HG02885 (cell line): Measurements from ENCODE around the gene SLC66A2.
"Not testable (repeated sequence)": the region's sequence is repeated elsewhere in the genome, so short reads cannot be mapped to it uniquely, and the experiment has no call there.

Source experiments
- ATAC-seq: cut with Tn5 transposase; IDR thresholded peaks from one replicate; pipeline ENCODE4 v1.9.1; 2021; ENCODE audit warnings: mild to moderate bottlenecking; ENCODE audit not compliant: unreplicated experiment, poor library complexity

Gene SLC66A2

GRCh38 chr18:79971986-79972385, 20.5 kb upstream of the SLC66A2 start:
- ATAC-seq, result no peak

DNA sequence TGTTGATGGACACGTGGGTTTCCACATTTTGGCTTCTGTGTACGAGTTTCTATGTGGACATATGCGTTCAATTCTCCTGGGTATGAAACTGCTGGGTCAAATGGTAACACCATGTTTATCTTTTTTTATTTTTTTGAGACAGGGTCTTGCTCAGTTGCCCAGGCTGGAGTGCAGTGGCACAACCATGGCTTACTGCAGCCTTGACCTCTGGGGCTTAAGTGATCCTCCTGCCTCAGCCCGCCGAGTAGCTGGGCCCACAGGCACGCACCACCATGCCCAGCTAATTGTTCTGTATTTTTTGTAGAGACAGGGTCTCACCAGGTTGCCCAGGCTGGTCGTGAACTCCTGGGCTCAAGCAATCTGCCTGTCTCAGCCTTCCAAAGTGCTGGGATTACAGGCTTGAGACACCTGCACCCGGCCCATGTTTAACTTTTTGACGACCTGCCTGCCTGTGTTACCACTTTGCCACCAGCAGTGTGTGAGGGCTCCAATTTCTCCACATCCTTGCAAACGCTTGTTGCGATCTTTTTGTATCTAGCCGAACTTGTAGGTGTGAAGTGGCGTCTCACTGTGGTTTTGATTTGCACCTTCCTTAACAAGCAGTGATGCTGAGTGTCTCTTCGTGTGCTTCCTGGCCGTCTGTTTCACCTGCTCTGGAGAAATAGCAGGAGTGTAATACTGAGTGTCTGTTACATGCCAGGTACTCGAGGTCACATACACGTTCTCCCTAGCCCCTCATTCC, 19.9 kb upstream of the SLC66A2 start:
- ATAC-seq, result no peak

- no peak for ATAC-seq
Observed at GRCh38 chr18:79970419-79971133, 19.1 kb upstream of the SLC66A2 start.

GRCh38 chr18:79965119-79965902, 13.9 kb upstream of the SLC66A2 start:
- no peak for ATAC-seq

GRCh38 chr18:79964330-79965118, 13.1 kb upstream of the SLC66A2 start, which contains the start of gene HSBP1L1:
Gene HSBP1L1, plus strand, starts transcription at chr18:79964643. Its CDS starts 93 bp downstream, at chr18:79964736.
- ATAC-seq, result peak; percentile 56

GRCh38 chr18:79963658-79964329, 12.3 kb upstream of the SLC66A2 start:
- no peak for ATAC-seq

DNA sequence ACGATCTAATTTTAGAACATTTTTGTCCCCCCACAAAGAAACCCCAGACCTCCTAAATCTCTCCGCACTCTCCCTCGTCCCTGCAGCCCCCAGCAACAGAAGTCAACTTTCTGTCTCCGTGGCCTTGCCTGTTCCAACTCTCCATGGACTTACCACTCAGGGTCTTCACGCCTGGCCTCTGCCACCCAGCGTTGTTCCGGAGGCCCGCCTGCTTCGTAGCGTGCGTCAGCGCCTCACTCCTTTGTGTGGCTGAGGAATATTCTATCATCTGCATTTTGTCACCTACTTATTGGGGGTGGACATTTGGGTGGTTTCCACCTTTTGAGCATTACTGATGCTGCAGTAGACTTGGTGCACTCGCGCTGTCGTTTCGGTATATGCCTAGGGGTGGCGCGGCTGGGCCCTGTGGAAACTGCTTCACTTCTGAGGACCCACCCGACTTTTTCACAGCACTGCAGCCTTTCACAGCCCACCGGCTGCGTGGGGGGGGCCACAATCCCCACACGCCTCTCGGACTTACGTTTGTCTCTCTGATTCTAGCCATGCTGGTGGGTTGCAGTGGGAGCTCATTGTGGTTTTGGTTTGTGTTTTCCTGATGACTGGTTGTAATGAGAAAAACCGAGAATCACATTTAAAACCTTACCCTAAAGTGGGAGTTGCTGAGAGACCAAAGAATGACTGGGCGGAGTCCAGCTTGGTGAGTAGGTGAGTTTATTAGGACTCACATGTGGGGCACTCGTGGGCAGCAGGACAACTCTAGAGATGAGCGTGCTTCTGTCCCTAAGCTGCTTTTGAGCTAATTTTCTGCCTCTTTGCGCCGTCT, 11.6 kb upstream of the SLC66A2 start:
- ATAC-seq, result peak; percentile 74

DNA sequence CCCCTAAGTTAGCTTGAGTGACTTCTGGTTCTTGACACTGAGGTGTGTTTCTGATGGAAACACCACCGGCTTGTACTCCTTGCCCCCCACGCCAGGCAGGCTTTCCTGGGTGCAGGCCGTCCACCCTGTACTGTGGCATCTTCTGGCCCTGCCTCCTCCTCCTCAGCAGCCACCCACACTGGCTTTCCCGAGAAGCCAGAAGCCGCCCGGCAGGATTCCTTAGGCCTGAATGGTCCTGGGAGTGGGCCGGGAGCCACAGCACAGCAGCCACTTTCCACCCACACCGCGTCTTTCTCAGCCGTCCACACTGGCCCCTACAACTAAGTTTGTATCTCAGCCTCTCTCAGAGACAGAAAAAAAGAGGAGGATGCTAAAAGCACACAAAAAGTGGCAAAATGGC, 10.9 kb upstream of the SLC66A2 start:
- ATAC-seq, result no peak

DNA sequence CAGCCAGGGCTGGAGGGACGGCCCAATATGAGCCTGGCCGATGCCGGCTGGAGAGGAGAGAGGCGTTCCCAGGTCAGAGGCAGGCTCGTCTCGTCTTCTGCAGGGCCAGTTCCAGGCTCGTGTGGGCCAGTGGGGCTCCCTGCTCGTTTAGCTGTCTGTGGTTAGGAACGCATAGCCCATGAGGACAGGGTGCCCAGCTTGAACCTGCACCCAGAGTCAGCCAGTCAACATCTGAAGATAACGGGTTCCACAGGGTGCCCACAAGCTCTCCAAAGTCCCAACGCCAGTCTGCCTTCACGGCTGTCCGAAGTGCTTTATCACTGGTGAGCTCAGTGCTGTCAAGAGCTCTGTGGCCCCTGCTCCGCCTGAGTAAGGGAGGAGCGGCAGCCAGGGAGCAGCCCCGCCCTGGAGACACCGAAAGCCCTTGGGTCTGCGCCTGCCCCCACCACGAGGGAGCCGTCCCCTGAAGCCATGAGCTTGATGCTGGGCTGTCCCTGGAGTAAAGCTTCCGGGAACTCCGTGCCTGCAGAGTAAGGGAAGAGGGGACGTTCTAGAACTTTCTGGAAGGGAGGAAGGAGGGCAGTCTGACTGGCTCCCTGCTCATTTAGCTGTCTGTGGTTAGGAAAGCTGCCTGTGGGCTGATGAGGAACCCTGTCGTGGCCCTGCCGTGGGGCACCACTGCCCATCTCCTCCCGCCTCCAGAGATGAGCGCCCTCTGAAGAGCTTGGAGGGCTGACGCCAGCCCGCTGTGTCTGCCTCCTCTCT, 10.3 kb upstream of the SLC66A2 start:
- no peak for ATAC-seq

GRCh38 chr18:79960921-79961526, 9.6 kb upstream of the SLC66A2 start:
- no peak for ATAC-seq

- ATAC-seq, result not testable (repeated sequence)
Observed at GRCh38 chr18:79960161-79960801, 8.8 kb upstream of the SLC66A2 start.

GRCh38 chr18:79958981-79959380, 7.5 kb upstream of the SLC66A2 start:
- no peak for ATAC-seq

DNA sequence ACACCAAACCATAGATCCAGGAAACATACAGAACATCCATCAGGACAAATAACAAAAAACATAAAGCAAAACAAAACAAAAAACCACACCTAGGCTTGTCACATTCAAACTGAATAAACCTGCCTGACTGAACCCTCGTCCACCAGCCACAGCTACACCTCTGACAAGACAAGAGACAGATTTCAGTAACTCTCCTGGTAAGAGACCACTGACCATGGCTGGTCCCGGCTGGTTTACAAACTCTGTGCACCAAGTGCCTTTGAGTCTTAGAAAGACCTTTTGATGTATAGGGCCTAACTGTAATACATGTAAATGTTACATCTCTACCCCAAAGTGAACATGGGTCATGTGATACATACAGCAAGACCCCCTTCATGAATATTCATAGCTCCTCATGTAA, 4.8 kb upstream of the SLC66A2 start:
- ATAC-seq, result no peak

DNA sequence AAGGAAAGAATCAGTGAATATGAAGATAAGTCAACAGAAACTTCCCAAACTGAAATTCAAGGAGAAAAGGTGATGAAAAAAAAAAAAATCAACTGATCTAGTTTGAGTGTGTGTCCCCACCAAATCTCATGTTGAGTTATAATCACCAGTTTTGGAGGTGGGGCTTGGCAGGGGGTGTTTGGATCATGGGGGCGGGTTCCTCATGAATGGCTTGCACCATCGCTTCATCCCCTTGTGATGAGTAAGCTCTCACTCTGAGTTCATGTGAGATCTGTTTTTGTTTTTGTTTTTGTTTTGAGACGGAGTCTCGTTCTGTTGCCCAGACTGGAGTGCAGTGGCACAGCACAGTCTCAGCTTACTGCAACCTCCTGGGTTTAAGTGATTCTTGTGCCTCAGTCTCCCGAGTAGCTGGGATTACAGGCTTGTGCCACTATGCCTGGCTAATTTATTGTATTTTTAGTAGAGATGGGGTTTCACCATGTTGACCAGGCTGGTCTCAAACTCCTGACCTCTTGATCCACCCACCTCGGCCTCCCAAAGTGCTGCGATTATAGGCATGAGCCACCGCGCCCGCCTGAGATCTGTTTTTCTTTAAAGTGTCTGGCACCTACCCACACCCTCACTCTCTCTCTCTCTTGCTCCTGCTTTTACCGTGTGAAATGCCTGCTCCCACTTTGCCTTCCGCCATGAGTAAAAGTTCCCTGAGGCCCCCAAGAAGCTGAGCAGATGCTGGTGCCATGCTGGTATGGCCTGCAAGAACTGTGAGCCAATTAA, 4.0 kb upstream of the SLC66A2 start:
- ATAC-seq, result no peak

DNA sequence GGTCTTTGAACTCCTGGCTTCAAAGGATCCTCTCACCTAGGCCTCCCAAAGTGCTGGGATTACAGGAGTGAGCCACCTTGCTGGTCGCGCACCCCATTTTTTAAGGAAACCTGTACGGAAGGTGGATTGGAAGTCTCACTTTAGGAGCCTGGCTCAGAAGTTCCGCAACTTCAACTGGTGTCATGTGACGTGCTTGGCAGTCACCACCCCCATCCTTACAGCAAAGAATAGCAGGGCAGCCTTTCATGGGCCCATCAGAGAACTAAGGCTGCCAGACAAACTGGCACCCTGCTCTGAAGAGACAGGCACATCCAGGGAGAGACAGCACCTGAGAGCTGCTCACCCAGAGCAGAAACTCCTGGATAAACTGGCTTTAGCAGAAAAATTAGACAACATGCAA, 3.3 kb upstream of the SLC66A2 start:
- no peak for ATAC-seq

DNA sequence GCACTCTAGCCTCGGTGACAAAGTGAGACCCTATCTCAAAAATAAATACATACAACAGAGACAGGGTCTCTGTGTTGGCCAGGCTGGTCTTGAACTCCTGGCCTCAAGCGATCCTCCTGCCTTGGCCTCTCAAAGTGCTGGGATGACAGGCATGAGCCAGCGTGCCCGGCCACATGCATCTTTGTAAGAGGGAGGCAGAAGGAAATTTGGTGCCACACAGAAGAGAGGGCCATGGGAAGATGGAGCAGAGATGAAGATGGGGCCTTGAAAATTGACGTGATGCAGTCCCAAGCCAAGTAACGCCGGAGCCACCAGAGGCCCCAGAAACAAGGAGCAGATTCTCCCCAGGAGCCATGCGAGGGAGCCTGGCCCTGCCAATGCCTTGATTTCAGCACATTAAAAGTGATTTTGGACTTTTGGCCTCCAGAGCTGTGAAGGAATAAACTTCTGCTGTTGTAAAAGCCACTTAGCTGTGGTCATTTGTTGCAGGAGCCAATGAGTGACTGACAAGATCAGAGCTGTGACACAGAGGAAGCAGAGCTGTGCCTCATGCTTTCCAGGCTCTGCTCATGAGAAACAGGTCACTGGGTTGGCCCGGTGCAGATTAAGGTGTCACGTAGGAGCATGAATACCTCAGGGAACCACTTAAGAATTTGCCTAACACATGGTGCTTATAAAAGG, 2.7 kb upstream of the SLC66A2 start:
- no peak for ATAC-seq
